ENCODE results near the gene VEGFD. TPM values are rescaled to one million over a fixed set of nuclear protein-coding genes. Genes with fewer than 3 reads are reported as not detected.
"Not testable (repeated sequence)": the region's sequence is repeated elsewhere in the genome, so short reads cannot be mapped to it uniquely, and the experiment has no call there.

Gene VEGFD
- total RNA-seq, 4 donors from 2014 or later: 1.7 to 7.4 (median 1.9) TPM

DNA sequence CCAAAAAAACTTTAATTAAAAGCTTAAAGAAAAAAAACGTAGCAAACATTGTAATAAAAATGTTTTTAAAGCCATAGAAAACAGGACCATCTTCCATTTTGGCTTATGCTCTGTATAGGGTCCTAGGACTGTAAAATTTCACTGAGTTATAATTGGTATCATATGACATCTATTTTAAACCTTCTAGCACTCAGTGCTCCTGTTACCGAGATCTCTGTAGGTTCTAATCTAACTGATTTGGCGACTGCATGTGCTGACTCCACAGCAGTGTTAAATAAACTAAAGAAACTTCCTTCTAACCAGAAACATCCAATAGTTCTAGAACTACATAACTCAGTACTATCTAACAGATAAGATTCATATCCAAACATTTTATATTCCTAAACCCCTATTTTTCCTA, 68.7 kb downstream of the VEGFD start, which contains the start of gene ASB11:
ASB11 (minus strand) TSS at position 132 of the 400 bp plus-strand sequence; CDS start at position 97, 35 bp downstream.
- no peaks in the 10 kb centered on the region for H3K27me3 ChIP-seq
- H3K27ac ChIP-seq: no peak within 1 kb of the TSS
- H3K36me3 ChIP-seq: no peaks in the 10 kb centered on the region
- no peak within 1 kb of the TSS for H3K4me3 ChIP-seq (replicated peaks in 1 of 3)
- TF ChIP-seq, protein P1, sequence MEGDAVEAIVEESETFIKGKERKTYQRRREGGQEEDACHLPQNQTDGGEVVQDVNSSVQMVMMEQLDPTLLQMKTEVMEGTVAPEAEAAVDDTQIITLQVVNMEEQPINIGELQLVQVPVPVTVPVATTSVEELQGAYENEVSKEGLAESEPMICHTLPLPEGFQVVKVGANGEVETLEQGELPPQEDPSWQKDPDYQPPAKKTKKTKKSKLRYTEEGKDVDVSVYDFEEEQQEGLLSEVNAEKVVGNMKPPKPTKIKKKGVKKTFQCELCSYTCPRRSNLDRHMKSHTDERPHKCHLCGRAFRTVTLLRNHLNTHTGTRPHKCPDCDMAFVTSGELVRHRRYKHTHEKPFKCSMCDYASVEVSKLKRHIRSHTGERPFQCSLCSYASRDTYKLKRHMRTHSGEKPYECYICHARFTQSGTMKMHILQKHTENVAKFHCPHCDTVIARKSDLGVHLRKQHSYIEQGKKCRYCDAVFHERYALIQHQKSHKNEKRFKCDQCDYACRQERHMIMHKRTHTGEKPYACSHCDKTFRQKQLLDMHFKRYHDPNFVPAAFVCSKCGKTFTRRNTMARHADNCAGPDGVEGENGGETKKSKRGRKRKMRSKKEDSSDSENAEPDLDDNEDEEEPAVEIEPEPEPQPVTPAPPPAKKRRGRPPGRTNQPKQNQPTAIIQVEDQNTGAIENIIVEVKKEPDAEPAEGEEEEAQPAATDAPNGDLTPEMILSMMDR (IDR thresholded peaks at IDR 0.05): no peak
- no peak for TF ChIP-seq POLR2A (IDR thresholded peaks at IDR 0.05)
- no peaks in the 10 kb centered on the region for H3K9me3 ChIP-seq
- WGBS, 2 donors: 66 to 69% methylated on average over 3 of the region's 3 CpGs
- peaks cover 0 to 2% of the 10 kb centered on the region in 2 donors for H3K4me1 ChIP-seq
- no peak for DNase-seq
- intact Hi-C loops (cut with DNase I): no loop called here

DNA sequence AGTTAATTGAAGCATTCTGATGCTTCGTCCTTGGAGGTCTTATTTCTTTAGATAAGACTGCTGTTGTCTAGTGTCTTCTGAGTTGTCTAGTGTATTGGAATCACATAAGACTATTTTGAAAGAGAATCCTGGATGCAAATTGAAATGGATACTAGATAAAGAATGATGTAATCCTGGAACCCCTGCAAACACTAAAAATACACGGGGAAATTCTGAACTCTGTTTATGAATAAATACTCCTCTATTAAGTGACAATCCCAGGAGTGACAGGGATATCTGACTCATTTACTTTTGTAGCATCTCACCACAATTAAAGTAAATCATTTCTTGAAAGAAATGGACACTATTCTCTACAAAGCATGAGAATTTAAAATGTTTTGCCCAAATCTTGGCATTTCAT, 69.7 kb downstream of the VEGFD start:
- DNase-seq: no peak
- Histone ChIP-seq H3K36me3 (no peaks in the 10 kb centered on the region), H3K4me1 (peaks cover 0 to 5% of the 10 kb centered on the region in 2 donors), H3K27ac (no peak overlapping the region), H3K4me3 (replicated peaks in 1 of 3) (no peak overlapping the region), H3K9me3 (no peaks in the 10 kb centered on the region), H3K27me3 (no peaks in the 10 kb centered on the region)
- no peak for TF ChIP-seq POLR2A (IDR thresholded peaks at IDR 0.05)
- TF ChIP-seq, protein P1 (IDR thresholded peaks at IDR 0.05): no peak
- 54 to 63% methylated on average over 2 of the region's 2 CpGs for WGBS, 2 donors
- intact Hi-C loops (cut with DNase I): no loop called here

DNA sequence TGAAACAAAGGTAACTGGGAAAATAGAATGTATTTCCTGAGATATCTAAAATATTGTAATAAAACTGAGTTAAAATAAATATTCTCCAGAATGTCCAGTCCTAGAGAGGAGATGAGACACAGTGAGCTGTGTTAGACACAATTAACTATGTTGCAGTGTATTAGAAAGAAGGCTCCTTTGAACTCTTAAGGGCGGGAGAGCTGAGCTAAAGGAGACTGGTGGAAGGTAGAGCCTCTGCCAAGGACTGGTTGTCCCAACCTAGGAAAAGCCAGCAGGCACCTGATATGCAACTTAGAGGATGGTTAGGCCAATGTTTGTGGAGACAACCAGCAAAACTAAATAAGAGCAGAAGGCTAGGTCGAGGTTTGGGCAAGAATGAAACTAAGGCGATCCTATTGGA, 73.1 kb downstream of the VEGFD start:
- H3K27me3 ChIP-seq: no peaks in the 10 kb centered on the region
- H3K4me1 ChIP-seq: peaks cover 0 to 5% of the 10 kb centered on the region in 2 donors
- H3K9me3 ChIP-seq: no peaks in the 10 kb centered on the region
- TF ChIP-seq POLR2A (IDR thresholded peaks at IDR 0.05): no peak
- TF ChIP-seq, protein P1 (IDR thresholded peaks at IDR 0.05): no peak
- H3K36me3 ChIP-seq: no peaks in the 10 kb centered on the region
- no peak overlapping the region for H3K4me3 ChIP-seq (replicated peaks in 1 of 3)
- intact Hi-C loops (cut with DNase I): no loop called here
- no peak for DNase-seq
- 87 to 90% methylated on average over 3 of the region's 3 CpGs for WGBS, 2 donors
- peak overlapping the region in 1 of 3 donors; percentile 5 for H3K27ac ChIP-seq

DNA sequence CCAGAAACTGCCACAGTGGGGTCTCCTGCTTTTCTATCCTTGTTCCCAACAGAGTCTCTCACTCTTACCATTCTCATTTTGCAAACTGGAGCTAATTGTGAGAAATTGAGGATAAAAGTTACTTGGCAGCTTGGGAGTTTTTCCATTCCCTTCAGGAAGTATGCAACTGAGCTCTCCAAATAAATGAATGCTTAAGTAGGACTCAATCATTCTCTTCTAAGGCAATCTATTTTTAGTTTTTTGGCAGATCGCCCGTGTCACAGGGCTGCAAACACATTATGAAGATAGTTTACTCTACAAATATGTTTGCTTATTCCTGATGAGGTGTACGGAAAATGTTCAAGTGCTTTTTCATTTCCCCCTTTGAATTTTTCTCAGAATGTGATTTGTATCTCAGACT, 74.1 kb downstream of the VEGFD start:
- Histone ChIP-seq H3K4me3 (replicated peaks in 1 of 3) (no peak overlapping the region), H3K27ac (peak overlapping the region; percentile 5 to 63 (median 43)), H3K4me1 (peaks cover 0 to 5% of the 10 kb centered on the region in 2 donors), H3K9me3 (no peaks in the 10 kb centered on the region), H3K36me3 (no peaks in the 10 kb centered on the region), H3K27me3 (no peaks in the 10 kb centered on the region)
- no peak for TF ChIP-seq POLR2A (IDR thresholded peaks at IDR 0.05)
- TF ChIP-seq, protein P1 (IDR thresholded peaks at IDR 0.05): no peak
- intact Hi-C loops (cut with DNase I): no loop called here
- WGBS, 2 donors: 15 to 19% methylated on average over 3 of the region's 3 CpGs
- DNase-seq: peak; percentile 41 to 52

DNA sequence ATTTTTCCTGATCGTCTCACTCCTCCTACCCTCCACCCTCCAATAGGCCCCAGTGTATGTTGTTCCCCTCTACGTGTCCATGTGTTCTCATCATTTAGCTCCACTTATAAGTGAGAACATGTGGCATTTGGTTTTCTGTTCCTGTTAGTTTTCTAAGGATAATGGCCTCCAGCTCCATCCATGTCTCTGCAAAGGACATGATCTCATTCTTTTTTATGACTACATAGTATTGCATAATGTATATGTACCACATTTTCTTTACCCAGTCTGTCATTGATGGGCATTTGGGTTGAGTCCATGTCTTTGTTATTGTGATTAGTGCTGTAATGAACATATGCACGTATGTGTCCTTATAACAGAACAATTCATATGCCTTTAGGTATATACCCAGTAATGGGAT, 78.3 kb downstream of the VEGFD start:
- H3K4me1 ChIP-seq; H3K27me3 ChIP-seq; H3K36me3 ChIP-seq; H3K4me3 ChIP-seq (replicated peaks in 1 of 3); H3K9me3 ChIP-seq; DNase-seq; intact Hi-C loops (cut with DNase I); H3K27ac ChIP-seq: not testable (repeated sequence)
- WGBS, 2 donors: 91% methylated on average over 3 of the region's 3 CpGs

DNA sequence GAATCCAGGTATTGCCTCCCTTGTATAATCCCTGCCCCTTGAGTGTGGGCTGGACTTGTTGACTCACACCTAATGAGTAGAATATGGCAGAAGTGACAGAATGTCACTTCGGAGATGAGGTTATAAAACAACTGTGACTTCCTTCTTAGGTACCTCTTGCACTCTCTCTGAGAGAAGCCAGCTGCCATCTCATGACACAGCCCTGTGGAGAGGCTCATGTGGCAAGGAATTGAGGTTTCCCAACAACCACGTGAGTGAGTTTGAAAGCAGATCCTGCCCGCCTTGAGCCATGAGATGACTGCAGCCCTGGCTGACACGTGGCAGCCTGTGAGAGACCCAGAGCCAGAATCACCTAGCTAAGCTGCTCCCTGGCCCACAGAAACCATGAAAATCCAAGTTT, 82.3 kb downstream of the VEGFD start:
- WGBS, 2 donors: 34 to 73% methylated on average over 2 to 4 of the region's 4 CpGs
- intact Hi-C loops (cut with DNase I): no loop called here
- no peak for TF ChIP-seq POLR2A (IDR thresholded peaks at IDR 0.05)
- TF ChIP-seq, protein P1 (IDR thresholded peaks at IDR 0.05): no peak
- no peak overlapping the region for H3K4me3 ChIP-seq (replicated peaks in 1 of 3)
- no peaks in the 10 kb centered on the region for H3K9me3 ChIP-seq
- no peaks in the 10 kb centered on the region for H3K27me3 ChIP-seq
- H3K4me1 ChIP-seq: no peaks in the 10 kb centered on the region
- H3K36me3 ChIP-seq: no peaks in the 10 kb centered on the region
- no peak overlapping the region for H3K27ac ChIP-seq
- DNase-seq: peak; percentile 2 to 9

All from thyroid gland (tissue), 4 donors.